ENCODE data around the gene OSBPL7.

DNA sequence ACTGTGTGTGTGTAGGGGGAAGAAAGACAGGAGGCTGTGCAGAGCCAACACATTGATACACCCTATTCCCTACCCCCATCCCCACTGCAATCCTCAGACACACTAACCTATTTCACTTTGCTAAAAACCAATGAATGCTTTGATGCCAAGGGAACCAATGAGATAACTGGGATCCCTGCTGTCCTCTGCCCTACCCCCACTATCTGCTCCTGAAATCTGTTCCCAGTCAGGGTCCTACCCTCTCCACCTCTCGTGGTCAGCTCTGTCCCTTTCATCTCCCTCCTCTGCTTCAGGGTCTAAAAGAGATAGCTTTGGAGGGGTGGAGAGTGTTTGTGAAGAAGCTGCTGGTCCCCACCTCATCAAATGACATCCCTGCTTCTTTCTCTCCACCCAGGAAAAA is 48.5 kb upstream of the OSBPL7 start:
- TF ChIP-seq, protein P1, sequence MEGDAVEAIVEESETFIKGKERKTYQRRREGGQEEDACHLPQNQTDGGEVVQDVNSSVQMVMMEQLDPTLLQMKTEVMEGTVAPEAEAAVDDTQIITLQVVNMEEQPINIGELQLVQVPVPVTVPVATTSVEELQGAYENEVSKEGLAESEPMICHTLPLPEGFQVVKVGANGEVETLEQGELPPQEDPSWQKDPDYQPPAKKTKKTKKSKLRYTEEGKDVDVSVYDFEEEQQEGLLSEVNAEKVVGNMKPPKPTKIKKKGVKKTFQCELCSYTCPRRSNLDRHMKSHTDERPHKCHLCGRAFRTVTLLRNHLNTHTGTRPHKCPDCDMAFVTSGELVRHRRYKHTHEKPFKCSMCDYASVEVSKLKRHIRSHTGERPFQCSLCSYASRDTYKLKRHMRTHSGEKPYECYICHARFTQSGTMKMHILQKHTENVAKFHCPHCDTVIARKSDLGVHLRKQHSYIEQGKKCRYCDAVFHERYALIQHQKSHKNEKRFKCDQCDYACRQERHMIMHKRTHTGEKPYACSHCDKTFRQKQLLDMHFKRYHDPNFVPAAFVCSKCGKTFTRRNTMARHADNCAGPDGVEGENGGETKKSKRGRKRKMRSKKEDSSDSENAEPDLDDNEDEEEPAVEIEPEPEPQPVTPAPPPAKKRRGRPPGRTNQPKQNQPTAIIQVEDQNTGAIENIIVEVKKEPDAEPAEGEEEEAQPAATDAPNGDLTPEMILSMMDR (IDR thresholded peaks at IDR 0.05), result no peak
- TF ChIP-seq POLR2A (IDR thresholded peaks at IDR 0.05), result no peak

Data from body of pancreas (tissue), 4 donors.